ENCODE measurements around the gene CDKAL1. TPM values are rescaled to one million over a fixed set of nuclear protein-coding genes. Genes with fewer than 3 reads are reported as not detected.
A peak's percentile ranks its signal among the peaks of the same experiment; 100 is the strongest.

CDKAL1 gene
- total and polyA plus RNA-seq, 2 of the 13 experiments (the other 11 are each of a cell fraction or from before 2014, with no cell fraction given): 9.5 to 27.7 TPM

- TF ChIP-seq HINFP (CRISPR knock-in tag; IDR thresholded peaks at IDR 0.05; ENCODE audit: low read depth) (no peak), ZBTB20 (CRISPR knock-in tag; IDR thresholded peaks at IDR 0.05; ENCODE audit: borderline replicate concordance, low read depth) (peak; percentile 83; the same call in 1 of the 2 replicates), JARID2 (CRISPR knock-in tag; IDR thresholded peaks at IDR 0.05; ENCODE audit: insufficient replicate concordance) (no peak), ZNF616 (CRISPR knock-in tag; IDR thresholded peaks at IDR 0.05; ENCODE audit: low read depth) (no peak), TBX2 (CRISPR knock-in tag; IDR thresholded peaks at IDR 0.05; ENCODE audit: borderline replicate concordance) (peak; percentile 72; the same call in 1 of the 2 replicates), ZNF136 (CRISPR knock-in tag; IDR thresholded peaks at IDR 0.05; ENCODE audit: low read depth) (no peak), CSRNP1 (CRISPR knock-in tag; IDR thresholded peaks at IDR 0.05) (no peak), DNMT3B (CRISPR knock-in tag; conservative IDR thresholded peaks at IDR 0.05) (peak; percentile 88; the same call in 1 of the 2 replicates), ZNF740 (CRISPR knock-in tag; IDR thresholded peaks at IDR 0.05) (no peak), ZSCAN21 (CRISPR knock-in tag; IDR thresholded peaks at IDR 0.05; ENCODE audit: borderline replicate concordance) (no peak), SKI (IDR thresholded peaks at IDR 0.05; ENCODE audit: partially characterized antibody) (peak; percentile 22), NRL (CRISPR knock-in tag; IDR thresholded peaks at IDR 0.05; ENCODE audit: borderline replicate concordance) (no peak), ZNF589 (CRISPR knock-in tag; conservative IDR thresholded peaks at IDR 0.05) (no peak), YEATS2 (CRISPR knock-in tag; IDR thresholded peaks at IDR 0.05; ENCODE audit: borderline replicate concordance) (peak; percentile 72; the same call in 1 of the 2 replicates), NCOA1 (CRISPR knock-in tag; IDR thresholded peaks at IDR 0.05) (no peak), EHMT2 (IDR thresholded peaks at IDR 0.05; ENCODE audit: borderline replicate concordance, low read depth, low read length) (peak; percentile 79; the same call in 1 of the 2 replicates), HNF1A (IDR thresholded peaks at IDR 0.05; ENCODE audit: low read depth) (peak; percentile 69), HNF1A (CRISPR knock-in tag; IDR thresholded peaks at IDR 0.05; ENCODE audit: borderline replicate concordance) (peak; percentile 84; the same call in 1 of the 2 replicates), ZBTB14 (CRISPR knock-in tag; IDR thresholded peaks at IDR 0.05) (no peak), MBNL3 (CRISPR knock-in tag; conservative IDR thresholded peaks at IDR 0.05) (no peak)
Observed at GRCh38 chr6:21003780-21004541, 469.7 kb downstream of the CDKAL1 start (continued).
